Lower leg skin (tissue), 3 donors: ENCODE measurements around the gene GTF2H2.

Source experiments
- POLR2A ChIP-seq, 2 donors: fragments of 450-650 bp; IDR thresholded peaks; one replicate each; pipeline ENCODE4 v1.6.1; 2016 to 2017; ENCODE audit warnings: antibody characterized with exemption in 2 of 2, mild to moderate bottlenecking in 1 of 2, moderate library complexity in 1 of 2
- TF ChIP-seq, protein P1 (sequence below), 3 donors: fragments of 450-650 bp; IDR thresholded peaks; one replicate each; pipeline ENCODE4 v1.5.1; 2016; ENCODE audit warnings: antibody characterized with exemption in 3 of 3, mild to moderate bottlenecking in 3 of 3, moderate library complexity in 2 of 3

DNA sequence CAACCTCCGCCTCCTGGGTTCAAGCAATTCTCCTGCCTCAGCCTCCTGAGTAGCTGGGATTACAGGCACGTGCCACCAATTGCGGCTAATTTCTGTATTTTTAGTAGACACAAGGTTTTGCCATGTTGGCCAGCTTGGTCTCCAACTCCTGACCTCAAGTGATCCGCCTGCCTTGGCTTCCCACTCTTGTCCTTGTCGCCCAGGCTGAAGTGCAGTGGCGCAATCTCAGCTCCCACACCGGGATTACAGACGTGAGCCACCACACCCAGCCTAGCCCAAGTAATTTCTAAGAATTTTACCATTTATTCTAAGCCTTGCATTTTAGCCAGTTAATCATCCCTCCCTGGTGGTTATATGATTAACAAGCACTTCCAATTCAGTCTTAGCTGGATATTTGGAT, 53.3 kb downstream of the GTF2H2 start:
- TF ChIP-seq, protein P1, sequence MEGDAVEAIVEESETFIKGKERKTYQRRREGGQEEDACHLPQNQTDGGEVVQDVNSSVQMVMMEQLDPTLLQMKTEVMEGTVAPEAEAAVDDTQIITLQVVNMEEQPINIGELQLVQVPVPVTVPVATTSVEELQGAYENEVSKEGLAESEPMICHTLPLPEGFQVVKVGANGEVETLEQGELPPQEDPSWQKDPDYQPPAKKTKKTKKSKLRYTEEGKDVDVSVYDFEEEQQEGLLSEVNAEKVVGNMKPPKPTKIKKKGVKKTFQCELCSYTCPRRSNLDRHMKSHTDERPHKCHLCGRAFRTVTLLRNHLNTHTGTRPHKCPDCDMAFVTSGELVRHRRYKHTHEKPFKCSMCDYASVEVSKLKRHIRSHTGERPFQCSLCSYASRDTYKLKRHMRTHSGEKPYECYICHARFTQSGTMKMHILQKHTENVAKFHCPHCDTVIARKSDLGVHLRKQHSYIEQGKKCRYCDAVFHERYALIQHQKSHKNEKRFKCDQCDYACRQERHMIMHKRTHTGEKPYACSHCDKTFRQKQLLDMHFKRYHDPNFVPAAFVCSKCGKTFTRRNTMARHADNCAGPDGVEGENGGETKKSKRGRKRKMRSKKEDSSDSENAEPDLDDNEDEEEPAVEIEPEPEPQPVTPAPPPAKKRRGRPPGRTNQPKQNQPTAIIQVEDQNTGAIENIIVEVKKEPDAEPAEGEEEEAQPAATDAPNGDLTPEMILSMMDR (IDR thresholded peaks at IDR 0.05), result no peak
- TF ChIP-seq POLR2A (IDR thresholded peaks at IDR 0.05), result no peak
